Neural progenitor cell (in vitro differentiated cells): ENCODE data around the gene LPO. TPM values are rescaled to one million over a fixed set of nuclear protein-coding genes. Genes with fewer than 3 reads are reported as not detected.

Experiments
- DNase-seq: peaks from one replicate; pipeline ENCODE4 v3.0.0-alpha.2; 2016; ENCODE audit warnings: low spot score
- H2AFZ ChIP-seq: fragments of 200-600 bp; sonication (generic); replicated peaks from 2 replicates; pipeline ENCODE4 v1.6.1; 2016; ENCODE audit warnings: antibody characterized with exemption
- H3F3A ChIP-seq: fragments of 200-600 bp; sonication (generic); 2 replicates; pipeline ENCODE4 v1.6.1; 2016; ENCODE audit warnings: antibody characterized with exemption, low read depth
- H3K27ac ChIP-seq: fragments of 200-600 bp; sonication (generic); 2 replicates; pipeline ENCODE4 v1.5.1; 2016; ENCODE audit warnings: mild to moderate bottlenecking
- H3K27me3 ChIP-seq: fragments of 200-600 bp; sonication (generic); 2 replicates; pipeline ENCODE4 v1.6.1; 2016; ENCODE audit warnings: mild to moderate bottlenecking, moderate library complexity
- H3K36me3 ChIP-seq: fragments of 200-600 bp; sonication (generic); 2 replicates; pipeline ENCODE4 v1.5.1; 2016
- H3K4me1 ChIP-seq: fragments of 200-600 bp; sonication (generic); 2 replicates; pipeline ENCODE4 v1.6.1; 2016; ENCODE audit warnings: mixed run types
- H3K4me2 ChIP-seq: fragments of 200-600 bp; sonication (generic); 2 replicates; pipeline ENCODE4 v1.6.1; 2016
- H3K4me3 ChIP-seq: fragments of 200-600 bp; sonication (generic); 2 replicates; pipeline ENCODE4 v1.5.1; 2016
- H3K79me2 ChIP-seq: fragments of 200-600 bp; sonication (generic); 2 replicates; pipeline ENCODE4 v1.6.1; 2016; ENCODE audit warnings: low read depth
- H3K9ac ChIP-seq: fragments of 200-600 bp; sonication (generic); 2 replicates; pipeline ENCODE4 v1.6.1; 2016
- H3K9me3 ChIP-seq: fragments of 200-600 bp; sonication (generic); 2 replicates; pipeline ENCODE4 v1.5.1; 2016; ENCODE audit warnings: low read depth
- H4K20me1 ChIP-seq: fragments of 200-600 bp; sonication (generic); 2 replicates; pipeline ENCODE4 v1.6.1; 2016; ENCODE audit warnings: low read depth
- H3K27ac Mint-ChIP-seq: 3 replicates; pipeline ENCODE4 v1.8.0; 2021; ENCODE audit warnings: mixed read lengths
- H3K27me3 Mint-ChIP-seq: 2 replicates; pipeline ENCODE4 v1.8.0; 2022; ENCODE audit warnings: low read depth, mild to moderate bottlenecking, inconsistent platforms, moderate library complexity, mixed read lengths; ENCODE audit not compliant: insufficient read depth
- H3K36me3 Mint-ChIP-seq: 3 replicates; pipeline ENCODE4 v1.8.0; 2021; ENCODE audit warnings: mixed read lengths
- H3K4me1 Mint-ChIP-seq: 3 replicates; pipeline ENCODE4 v1.8.0; 2021; ENCODE audit warnings: mixed read lengths
- H3K4me3 Mint-ChIP-seq: 3 replicates; pipeline ENCODE4 v1.8.0; 2021; ENCODE audit warnings: mild to moderate bottlenecking, moderate library complexity, mixed read lengths
- H3K9me3 Mint-ChIP-seq: 3 replicates; pipeline ENCODE4 v1.8.0; 2020; ENCODE audit warnings: mixed read lengths
- EZH2 ChIP-seq: fragments of 200-600 bp; sonication (generic); IDR thresholded peaks from 2 replicates; pipeline ENCODE4 v1.6.1; 2017; ENCODE audit warnings: antibody characterized with exemption, mild to moderate bottlenecking, moderate library complexity
- EZH2phosphoT487 ChIP-seq: fragments of 200-600 bp; sonication (generic); IDR thresholded peaks from 2 replicates; pipeline ENCODE4 v1.6.1; 2017; ENCODE audit warnings: antibody characterized with exemption
- total RNA-seq: library from RNA; depleted of rRNA; stranded (reverse); fragments of >200 nt; gene quantifications from 2 replicates; pipeline ENCODE4 v1.2.3, GENCODE V29; 2015; ENCODE audit warnings: low replicate concordance
- TF ChIP-seq, protein P1 (sequence below): fragments of 200-600 bp; sonication (generic); IDR thresholded peaks from 2 replicates; pipeline ENCODE4 v1.5.1; 2017; ENCODE audit warnings: antibody characterized with exemption, mild to moderate bottlenecking

The LPO gene
- total RNA-seq, 1 donor from 2014 or later, result not detected

DNA sequence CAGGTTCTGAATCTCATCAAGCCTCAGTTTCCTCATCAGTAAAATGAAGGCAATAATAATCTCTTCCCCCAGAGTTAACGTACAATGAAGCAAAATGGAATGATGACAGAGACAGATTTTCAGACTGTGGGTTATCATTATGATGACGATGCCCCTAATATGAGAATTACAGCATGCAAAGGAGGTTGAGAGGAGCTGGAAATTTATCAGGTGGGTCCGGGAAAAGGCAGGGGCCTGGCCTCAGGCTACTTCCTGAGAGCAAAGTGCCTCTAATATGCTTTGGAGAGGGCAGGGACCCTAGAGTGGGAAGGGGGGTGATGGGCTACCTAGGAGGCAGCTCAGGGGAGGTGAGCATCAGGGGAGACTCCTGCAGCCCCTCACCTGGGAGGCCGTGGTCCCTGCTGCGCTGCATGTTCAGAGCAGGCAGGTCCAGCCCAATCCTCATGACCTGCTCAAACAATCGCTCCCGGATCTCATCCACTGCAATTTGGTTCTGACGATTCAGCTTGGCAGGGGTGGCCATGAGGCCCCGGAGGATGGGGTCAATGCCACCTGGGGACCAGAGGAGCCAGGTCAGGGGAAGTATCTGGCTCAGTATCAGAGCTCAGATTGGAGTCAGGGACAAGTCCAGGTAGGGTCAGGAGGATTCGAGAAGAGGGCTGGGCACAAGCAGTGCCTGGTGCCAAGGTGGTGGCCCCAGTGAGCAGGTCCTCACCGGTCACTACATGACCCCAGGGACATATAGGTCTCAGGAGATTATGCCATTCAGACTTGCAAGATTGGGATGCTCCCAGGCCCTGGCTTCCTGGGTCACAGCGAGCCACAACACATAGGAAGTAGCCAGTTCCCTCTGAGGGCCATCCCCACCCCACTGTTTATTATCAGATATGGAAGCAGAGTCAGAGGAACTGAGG is 34.2 kb downstream of the LPO start:
- no peaks in the 10 kb centered on the region for H3K9me3 ChIP-seq
- H3K4me1 ChIP-seq, result no peaks in the 10 kb centered on the region
- Mint-ChIP-seq H3K9me3 (peaks cover 2% of the 10 kb centered on the region), H3K27me3 (peaks cover 2% of the 10 kb centered on the region), H3K4me3 (no peak overlapping the region), H3K4me1 (no peaks in the 10 kb centered on the region), H3K36me3 (no peaks in the 10 kb centered on the region), H3K27ac (no peak overlapping the region)
- H3K4me3 ChIP-seq, result no peak overlapping the region
- no peak overlapping the region for H3K4me2 ChIP-seq
- no peak overlapping the region for H2AFZ ChIP-seq
- no peaks in the 10 kb centered on the region for H4K20me1 ChIP-seq
- TF ChIP-seq EZH2, result no peak
- TF ChIP-seq EZH2phosphoT487, result no peak
- TF ChIP-seq, protein P1, sequence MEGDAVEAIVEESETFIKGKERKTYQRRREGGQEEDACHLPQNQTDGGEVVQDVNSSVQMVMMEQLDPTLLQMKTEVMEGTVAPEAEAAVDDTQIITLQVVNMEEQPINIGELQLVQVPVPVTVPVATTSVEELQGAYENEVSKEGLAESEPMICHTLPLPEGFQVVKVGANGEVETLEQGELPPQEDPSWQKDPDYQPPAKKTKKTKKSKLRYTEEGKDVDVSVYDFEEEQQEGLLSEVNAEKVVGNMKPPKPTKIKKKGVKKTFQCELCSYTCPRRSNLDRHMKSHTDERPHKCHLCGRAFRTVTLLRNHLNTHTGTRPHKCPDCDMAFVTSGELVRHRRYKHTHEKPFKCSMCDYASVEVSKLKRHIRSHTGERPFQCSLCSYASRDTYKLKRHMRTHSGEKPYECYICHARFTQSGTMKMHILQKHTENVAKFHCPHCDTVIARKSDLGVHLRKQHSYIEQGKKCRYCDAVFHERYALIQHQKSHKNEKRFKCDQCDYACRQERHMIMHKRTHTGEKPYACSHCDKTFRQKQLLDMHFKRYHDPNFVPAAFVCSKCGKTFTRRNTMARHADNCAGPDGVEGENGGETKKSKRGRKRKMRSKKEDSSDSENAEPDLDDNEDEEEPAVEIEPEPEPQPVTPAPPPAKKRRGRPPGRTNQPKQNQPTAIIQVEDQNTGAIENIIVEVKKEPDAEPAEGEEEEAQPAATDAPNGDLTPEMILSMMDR, result no peak
- no peaks in the 10 kb centered on the region for H3K36me3 ChIP-seq
- H3K27me3 ChIP-seq, result no peaks in the 10 kb centered on the region
- H3K27ac ChIP-seq, result no peak overlapping the region
- no peak for DNase-seq
- no peaks in the 10 kb centered on the region for H3K79me2 ChIP-seq
- no peak overlapping the region for H3K9ac ChIP-seq
- no peaks in the 10 kb centered on the region for H3F3A ChIP-seq

DNA sequence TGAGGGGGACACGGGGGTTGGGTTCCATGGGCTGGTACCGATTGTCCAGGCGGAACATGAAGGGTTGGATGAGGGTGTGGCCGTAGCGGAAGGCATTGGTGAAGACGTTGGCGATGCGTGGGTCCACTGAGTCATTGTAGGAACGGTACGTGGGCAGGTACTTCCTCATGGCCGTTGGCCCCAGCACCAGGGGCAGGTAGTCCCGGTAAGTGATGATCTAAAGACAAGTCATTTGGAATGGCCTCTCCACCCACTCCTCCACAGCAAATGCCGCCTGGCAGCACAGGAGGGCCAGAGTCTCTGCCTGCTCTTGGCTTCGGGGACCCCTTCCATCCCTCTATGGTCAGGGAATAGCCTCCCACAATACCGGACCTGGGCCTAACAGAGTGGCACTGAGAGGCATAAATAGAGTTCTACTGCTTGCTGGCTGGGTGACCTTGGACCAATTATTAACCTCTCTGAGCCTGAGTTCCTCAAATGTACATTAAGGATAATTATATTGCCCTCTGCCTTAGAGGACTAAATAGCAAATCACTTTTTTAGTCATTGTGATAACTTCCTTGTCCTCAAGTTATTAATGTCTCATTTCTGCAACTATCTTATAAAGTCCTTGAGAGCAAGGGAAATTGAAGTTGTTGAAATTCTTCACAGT is 35.2 kb downstream of the LPO start:
- H3K9ac ChIP-seq, result no peak overlapping the region
- H3F3A ChIP-seq, result no peaks in the 10 kb centered on the region
- H3K9me3 ChIP-seq, result no peaks in the 10 kb centered on the region
- H3K27me3 Mint-ChIP-seq, result peaks cover 2% of the 10 kb centered on the region
- no peak overlapping the region for H3K4me2 ChIP-seq
- H3K9me3 Mint-ChIP-seq, result peaks cover 2% of the 10 kb centered on the region
- TF ChIP-seq EZH2phosphoT487, result no peak
- no peak for TF ChIP-seq EZH2
- TF ChIP-seq, protein P1, result no peak
- no peaks in the 10 kb centered on the region for H3K36me3 ChIP-seq
- H3K79me2 ChIP-seq, result no peaks in the 10 kb centered on the region
- no peak overlapping the region for H3K4me3 ChIP-seq
- no peak overlapping the region for H2AFZ ChIP-seq
- H3K4me1 Mint-ChIP-seq, result no peaks in the 10 kb centered on the region
- no peak for DNase-seq
- no peaks in the 10 kb centered on the region for H3K36me3 Mint-ChIP-seq
- no peak overlapping the region for H3K27ac ChIP-seq
- H3K4me3 Mint-ChIP-seq, result no peak overlapping the region
- H3K27me3 ChIP-seq, result no peaks in the 10 kb centered on the region
- no peak overlapping the region for H3K27ac Mint-ChIP-seq
- no peaks in the 10 kb centered on the region for H4K20me1 ChIP-seq
- no peaks in the 10 kb centered on the region for H3K4me1 ChIP-seq

DNA sequence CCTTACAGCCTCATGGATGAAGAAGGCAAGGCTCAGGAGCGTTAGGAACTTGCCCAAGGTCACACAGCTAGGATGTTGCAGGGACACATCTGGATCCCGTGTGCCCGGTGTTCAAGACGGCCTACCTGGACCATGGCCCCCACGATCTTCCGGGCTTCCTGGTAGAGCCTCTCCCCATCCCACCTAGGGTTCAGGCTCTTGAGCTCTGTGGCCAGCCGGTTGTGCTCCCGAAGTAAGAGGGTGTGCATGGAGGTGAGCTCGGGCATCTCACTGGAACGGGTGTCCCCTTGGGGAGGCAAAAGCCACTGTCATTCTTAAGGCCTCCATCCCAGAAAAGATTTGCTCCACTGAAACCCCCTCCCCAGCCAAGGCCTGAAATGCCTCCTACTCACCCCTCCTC is 37.0 kb downstream of the LPO start:
- peaks cover 5% of the 10 kb centered on the region for H3K27me3 ChIP-seq

More for the DNA sequence above, 37.0 kb downstream of the LPO start:
- Histone ChIP-seq H3K4me2 (no peak overlapping the region), H3K27ac (no peak overlapping the region), H3K4me1 (no peaks in the 10 kb centered on the region), H3K36me3 (no peaks in the 10 kb centered on the region), H3F3A (no peaks in the 10 kb centered on the region), H3K79me2 (no peaks in the 10 kb centered on the region), H3K9me3 (no peaks in the 10 kb centered on the region), H4K20me1 (no peaks in the 10 kb centered on the region), H3K9ac (no peak overlapping the region), H3K4me3 (no peak overlapping the region), H2AFZ (no peak overlapping the region)
- H3K27me3 Mint-ChIP-seq, result peaks cover 3% of the 10 kb centered on the region
- TF ChIP-seq EZH2 (no peak), EZH2phosphoT487 (no peak)
- TF ChIP-seq, protein P1, result no peak
- no peaks in the 10 kb centered on the region for H3K36me3 Mint-ChIP-seq
- H3K27ac Mint-ChIP-seq, result no peak overlapping the region
- no peak overlapping the region for H3K4me3 Mint-ChIP-seq
- H3K9me3 Mint-ChIP-seq, result peaks cover 2% of the 10 kb centered on the region
- no peaks in the 10 kb centered on the region for H3K4me1 Mint-ChIP-seq
- no peak for DNase-seq
